H7 (cell line): Measurements from ENCODE around the gene IAPP. TPM values are rescaled to one million over a fixed set of nuclear protein-coding genes. Genes with fewer than 3 reads are reported as not detected.
"Not testable (repeated sequence)": the region's sequence is repeated elsewhere in the genome, so short reads cannot be mapped to it uniquely, and the experiment has no call there.

Experiments used
- DNase-seq: peaks from one replicate; pipeline ENCODE4 v3.0.0; 2012
- H3K27me3 ChIP-seq: 2 replicates; pipeline ENCODE4 v1.6.0; 2011; ENCODE audit warnings: mild to moderate bottlenecking, low read length; ENCODE audit not compliant: control insufficient read depth, insufficient read depth
- H3K36me3 ChIP-seq: replicated peaks from 2 replicates; pipeline ENCODE4 v1.5.1; 2011; ENCODE audit warnings: low read length; ENCODE audit not compliant: control insufficient read depth, insufficient read depth
- H3K4me3 ChIP-seq: 2 replicates; pipeline ENCODE4 v1.5.1; 2011; ENCODE audit warnings: low read depth, mild to moderate bottlenecking, control low read depth, low read length, moderate library complexity; ENCODE audit not compliant: insufficient read depth
- total RNA-seq: library from RNA; depleted of rRNA; stranded (reverse); fragments of >200 nt; shearing (Covaris generic); gene quantifications from 2 replicates; pipeline ENCODE4 v1.2.3, GENCODE V29; 2014

The IAPP gene
- total RNA-seq, 1 experiment from 2014 or later = not detected

DNA sequence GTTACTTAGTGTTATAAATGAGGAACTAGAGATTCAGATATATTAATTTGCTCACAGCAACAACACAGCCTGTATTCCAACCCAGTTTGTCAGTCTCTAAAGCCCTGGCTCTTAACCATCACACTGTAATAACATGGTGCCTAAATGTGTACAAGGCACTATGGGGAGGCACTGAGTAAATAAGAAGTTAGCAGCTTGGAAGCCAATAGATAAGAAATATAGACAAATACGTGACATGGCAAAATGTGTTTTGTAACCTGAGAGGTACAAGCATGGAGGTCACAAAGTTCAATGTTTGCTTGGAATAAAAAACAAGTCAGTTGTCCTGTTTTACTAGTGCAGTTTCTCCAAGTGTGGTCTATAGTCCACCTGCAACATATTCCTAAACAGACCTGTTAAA is 21.7 kb upstream of the IAPP start:
- no peak overlapping the region for H3K4me3 ChIP-seq
- H3K36me3 ChIP-seq = no peaks in the 10 kb centered on the region
- no peaks in the 10 kb centered on the region for H3K27me3 ChIP-seq
- DNase-seq = no peak

GRCh38 chr12:21353487-21353886 is 19.2 kb upstream of the IAPP start:
- Histone ChIP-seq H3K27me3 (no peaks in the 10 kb centered on the region), H3K36me3 (no peaks in the 10 kb centered on the region)
- no peak for DNase-seq

DNA sequence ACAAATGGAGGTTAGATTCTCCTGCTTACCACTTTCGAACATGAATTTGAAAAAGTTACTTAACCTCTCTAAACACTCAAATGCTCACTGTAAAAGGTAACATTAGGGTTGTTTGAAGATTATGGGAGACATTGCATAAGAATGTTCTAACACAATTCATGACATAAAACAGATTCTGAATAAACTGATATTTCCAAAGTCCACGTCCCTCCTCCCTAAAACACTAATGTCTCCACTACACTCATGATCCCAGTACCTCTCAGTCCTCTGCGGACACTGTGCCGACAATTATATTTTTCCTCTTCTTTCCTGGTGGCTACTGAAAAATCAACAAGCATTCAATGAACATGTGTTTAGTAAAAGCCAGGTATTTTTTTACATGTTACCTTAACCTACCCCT is 18.8 kb upstream of the IAPP start:
- DNase-seq = no peak
- Histone ChIP-seq H3K36me3 (no peaks in the 10 kb centered on the region), H3K4me3 (no peak overlapping the region), H3K27me3 (no peaks in the 10 kb centered on the region)

More at GRCh38 chr12:21353487-21353886, 19.2 kb upstream of the IAPP start:
- H3K4me3 ChIP-seq = no peak overlapping the region

DNA sequence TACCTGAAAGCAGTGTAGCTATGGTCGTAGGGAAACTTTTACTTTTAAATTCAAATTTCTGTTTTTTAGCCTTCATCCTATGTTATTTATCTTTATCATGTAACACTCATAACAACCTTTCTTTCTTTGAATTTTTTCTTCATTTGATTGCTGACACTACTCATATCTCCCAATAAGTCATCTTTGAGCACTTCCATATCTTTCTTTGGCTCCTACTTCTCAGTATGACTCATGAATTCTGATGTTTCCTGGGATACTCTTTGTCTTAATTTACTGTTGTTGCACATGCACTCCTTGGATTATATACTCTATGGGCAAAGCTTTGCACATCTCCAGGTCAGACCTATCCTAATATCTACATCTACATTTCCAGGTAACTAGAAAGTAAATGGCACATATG is 18.1 kb upstream of the IAPP start:
- Histone ChIP-seq H3K27me3 (no peaks in the 10 kb centered on the region), H3K36me3 (no peaks in the 10 kb centered on the region), H3K4me3 (no peak overlapping the region)
- no peak for DNase-seq

- not testable (repeated sequence) for H3K36me3 ChIP-seq, DNase-seq
Measured at GRCh38 chr12:21360632-21361031, 12.1 kb upstream of the IAPP start.

GRCh38 chr12:21369141-21369980 is 3.3 kb upstream of the IAPP start:
- Histone ChIP-seq H3K27me3 (no peaks in the 10 kb centered on the region), H3K4me3 (no peak overlapping the region), H3K36me3 (no peaks in the 10 kb centered on the region)
- DNase-seq = no peak

More at GRCh38 chr12:21360632-21361031, 12.1 kb upstream of the IAPP start:
- not testable (repeated sequence) for H3K27me3 ChIP-seq, H3K4me3 ChIP-seq

- no peak overlapping the region for H3K4me3 ChIP-seq
- no peaks in the 10 kb centered on the region for H3K27me3 ChIP-seq
- no peak for DNase-seq
Measured at GRCh38 chr12:21370845-21371449, 1.8 kb upstream of the IAPP start.

GRCh38 chr12:21379218-21379617 is 6.5 kb downstream of the IAPP start:
- Histone ChIP-seq H3K27me3 (no peaks in the 10 kb centered on the region), H3K36me3 (no peaks in the 10 kb centered on the region), H3K4me3 (no peak overlapping the region)
- no peak for DNase-seq

More at GRCh38 chr12:21370845-21371449, 1.8 kb upstream of the IAPP start:
- H3K36me3 ChIP-seq = no peaks in the 10 kb centered on the region

- not testable (repeated sequence) for H3K27me3 ChIP-seq, H3K4me3 ChIP-seq, DNase-seq, H3K36me3 ChIP-seq
Measured at GRCh38 chr12:21381320-21381719, 8.6 kb downstream of the IAPP start.

GRCh38 chr12:21384261-21384660 is 11.6 kb downstream of the IAPP start:
- no peaks in the 10 kb centered on the region for H3K36me3 ChIP-seq
- DNase-seq = no peak
- no peaks in the 10 kb centered on the region for H3K27me3 ChIP-seq
- no peak overlapping the region for H3K4me3 ChIP-seq

DNA sequence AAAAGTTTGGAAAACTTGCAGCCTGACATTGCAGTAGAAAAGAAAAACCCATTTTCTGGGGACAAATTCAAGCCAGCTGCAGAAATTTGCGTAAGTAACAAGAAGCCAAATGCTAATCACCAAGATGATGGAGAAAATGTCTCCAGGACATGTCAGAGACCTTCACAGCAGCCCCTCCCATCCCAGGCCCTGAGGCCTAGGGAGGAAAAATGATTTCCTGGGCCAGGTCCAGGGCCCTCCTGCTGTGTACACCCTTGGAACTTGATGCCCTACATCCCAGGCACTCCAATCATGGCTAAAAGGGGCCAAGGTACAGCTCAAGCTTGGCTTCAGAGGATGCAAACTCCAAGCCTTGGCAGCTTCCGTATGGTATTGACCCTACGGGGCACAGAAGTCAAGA is 14.5 kb downstream of the IAPP start:
- Histone ChIP-seq H3K27me3 (no peaks in the 10 kb centered on the region), H3K4me3 (no peak overlapping the region), H3K36me3 (no peaks in the 10 kb centered on the region)
- no peak for DNase-seq

DNA sequence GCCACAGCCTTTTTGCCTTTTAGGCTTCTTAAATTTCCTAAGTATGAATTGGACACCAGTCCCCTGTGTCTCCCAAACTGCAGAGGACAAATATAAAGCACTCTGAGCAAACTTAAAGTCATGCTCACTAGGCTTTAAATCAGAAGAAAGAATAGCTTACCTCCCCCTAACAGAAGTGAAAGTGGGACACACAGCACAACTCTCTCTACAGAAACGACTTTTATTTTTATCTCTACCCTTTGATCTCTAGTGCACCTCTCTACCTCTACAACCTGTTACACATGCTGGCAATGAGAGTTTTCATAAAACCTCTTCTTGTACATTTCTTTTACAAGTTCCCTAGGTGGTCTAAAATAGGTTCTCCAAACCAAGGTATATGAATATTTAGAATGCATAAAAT is 19.7 kb downstream of the IAPP start:
- H3K27me3 ChIP-seq = no peaks in the 10 kb centered on the region
- H3K36me3 ChIP-seq = no peaks in the 10 kb centered on the region
- DNase-seq = no peak
- H3K4me3 ChIP-seq = no peak overlapping the region

DNA sequence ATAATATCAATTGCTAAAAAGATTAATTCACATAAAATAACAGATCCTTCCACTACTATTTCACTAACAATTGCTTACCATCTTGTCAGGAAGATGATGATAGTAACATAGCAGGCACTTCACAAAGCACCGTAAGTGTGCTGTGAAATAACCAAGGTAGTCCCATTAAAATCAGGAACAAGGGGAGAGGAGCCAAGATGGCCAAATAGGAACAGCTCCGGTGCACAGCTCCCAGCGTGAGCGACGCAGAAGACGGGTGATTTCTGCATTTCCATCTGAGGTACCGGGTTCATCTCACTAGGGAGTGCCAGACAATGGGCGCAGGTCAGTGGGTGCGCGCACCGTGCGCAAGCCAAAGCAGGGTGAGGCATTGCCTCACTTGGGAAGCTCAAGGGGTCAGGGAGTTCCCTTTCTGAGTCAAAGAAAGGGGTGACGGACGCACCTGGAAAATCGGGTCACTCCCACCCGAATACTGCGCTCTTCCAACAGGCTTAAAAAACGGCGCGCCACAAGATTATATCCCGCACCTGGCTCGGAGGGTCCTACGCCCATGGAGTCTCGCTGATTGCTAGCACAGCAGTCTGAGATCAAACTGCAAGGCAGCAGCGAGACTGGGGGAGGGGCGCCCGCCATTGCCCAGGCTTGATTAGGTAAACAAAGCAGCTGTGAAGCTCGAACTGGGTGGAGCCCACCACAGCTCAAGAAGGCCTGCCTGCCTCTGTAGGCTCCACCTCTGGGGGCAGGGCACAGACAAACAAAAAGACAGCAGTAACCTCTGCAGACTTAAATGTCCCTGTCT is 22.3 kb downstream of the IAPP start:
- not testable (repeated sequence) for DNase-seq, H3K27me3 ChIP-seq, H3K36me3 ChIP-seq
- H3K4me3 ChIP-seq = peak overlapping the region; percentile 34

GRCh38 chr12:21413369-21414277 is 40.9 kb downstream of the IAPP start:
- H3K27me3 ChIP-seq = no peaks in the 10 kb centered on the region
- no peaks in the 10 kb centered on the region for H3K36me3 ChIP-seq
- no peak overlapping the region for H3K4me3 ChIP-seq
- DNase-seq = no peak
